ENCODE data around the gene DPEP1. TPM values are rescaled to one million over a fixed set of nuclear protein-coding genes. Genes with fewer than 3 reads are reported as not detected.
"Not testable (repeated sequence)": the region's sequence is repeated elsewhere in the genome, so short reads cannot be mapped to it uniquely, and the experiment has no call there.

The DPEP1 gene
- total and polyA plus RNA-seq, 4 donors, result 0.99 to 9.8 (median 5.1) TPM

GRCh38 chr16:89669755-89670154 is 56.3 kb downstream of the DPEP1 start:
- H3K9me3 ChIP-seq (ENCODE audit: control insufficient read depth, insufficient read depth, low read length), result no peaks in the 10 kb centered on the region
- H3K27ac ChIP-seq (ENCODE audit: low read depth, low read length), result no peak overlapping the region
- peaks cover 37% of the 10 kb centered on the region for H3K36me3 ChIP-seq (ENCODE audit: control insufficient read depth, insufficient read depth, low read length)
- no peak for DNase-seq (ENCODE audit: low read depth in 4 of 6, low spot score in 6 of 6)
- WGBS (ENCODE audit: insufficient coverage), result 87% methylated on average over 12 of the region's 13 CpGs
- H3K27me3 ChIP-seq (ENCODE audit: control insufficient read depth, insufficient read depth, low read length), result no peaks in the 10 kb centered on the region
- no peak overlapping the region for H3K4me3 ChIP-seq (ENCODE audit: low read depth, low read length)
- H3K4me1 ChIP-seq (ENCODE audit: control insufficient read depth, insufficient read depth, low read length), result no peaks in the 10 kb centered on the region

GRCh38 chr16:89670496-89671431 is 57.3 kb downstream of the DPEP1 start:
- 82% methylated on average over 7 of the region's 10 CpGs for WGBS (ENCODE audit: insufficient coverage)
- Histone ChIP-seq H3K36me3 (ENCODE audit: control insufficient read depth, insufficient read depth, low read length) (peaks cover 32% of the 10 kb centered on the region), H3K27ac (ENCODE audit: low read depth, low read length) (no peak overlapping the region), H3K9me3 (ENCODE audit: control insufficient read depth, insufficient read depth, low read length) (no peaks in the 10 kb centered on the region), H3K4me1 (ENCODE audit: control insufficient read depth, insufficient read depth, low read length) (no peaks in the 10 kb centered on the region), H3K4me3 (ENCODE audit: low read depth, low read length) (no peak overlapping the region), H3K27me3 (ENCODE audit: control insufficient read depth, insufficient read depth, low read length) (no peaks in the 10 kb centered on the region)
- DNase-seq (ENCODE audit: low read depth in 4 of 6, low spot score in 6 of 6), result no peak

GRCh38 chr16:89671565-89671964 is 58.1 kb downstream of the DPEP1 start:
- peaks cover 29% of the 10 kb centered on the region for H3K36me3 ChIP-seq (ENCODE audit: control insufficient read depth, insufficient read depth, low read length)
- DNase-seq (ENCODE audit: low read depth in 4 of 6, low spot score in 6 of 6); H3K9me3 ChIP-seq (ENCODE audit: control insufficient read depth, insufficient read depth, low read length); H3K27ac ChIP-seq (ENCODE audit: low read depth, low read length); H3K4me1 ChIP-seq (ENCODE audit: control insufficient read depth, insufficient read depth, low read length); H3K27me3 ChIP-seq (ENCODE audit: control insufficient read depth, insufficient read depth, low read length); H3K4me3 ChIP-seq (ENCODE audit: low read depth, low read length): not testable (repeated sequence)
- WGBS (ENCODE audit: insufficient coverage), result no CpG with 5 or more reads among the region's 4 CpGs

- Histone ChIP-seq H3K4me1 (ENCODE audit: control insufficient read depth, insufficient read depth, low read length) (no peaks in the 10 kb centered on the region), H3K27me3 (ENCODE audit: control insufficient read depth, insufficient read depth, low read length) (no peaks in the 10 kb centered on the region), H3K9me3 (ENCODE audit: control insufficient read depth, insufficient read depth, low read length) (no peaks in the 10 kb centered on the region), H3K27ac (ENCODE audit: low read depth, low read length) (no peak overlapping the region), H3K36me3 (ENCODE audit: control insufficient read depth, insufficient read depth, low read length) (peaks cover 29% of the 10 kb centered on the region), H3K4me3 (ENCODE audit: low read depth, low read length) (no peak overlapping the region)
- no peak for DNase-seq (ENCODE audit: low read depth in 4 of 6, low spot score in 6 of 6)
- WGBS (ENCODE audit: insufficient coverage), result 94% methylated on average over 12 of the region's 16 CpGs
Measured at GRCh38 chr16:89672177-89672941, 58.9 kb downstream of the DPEP1 start.

- Histone ChIP-seq H3K9me3 (ENCODE audit: control insufficient read depth, insufficient read depth, low read length) (no peaks in the 10 kb centered on the region), H3K36me3 (ENCODE audit: control insufficient read depth, insufficient read depth, low read length) (peaks cover 15% of the 10 kb centered on the region)
Measured at GRCh38 chr16:89678258-89678657, 64.8 kb downstream of the DPEP1 start.

GRCh38 chr16:89685916-89686315 is 72.5 kb downstream of the DPEP1 start:
- WGBS (ENCODE audit: insufficient coverage), result 100% methylated on average over 1 of the region's 1 CpG
- Histone ChIP-seq H3K4me3 (ENCODE audit: low read depth, low read length) (no peak overlapping the region), H3K4me1 (ENCODE audit: control insufficient read depth, insufficient read depth, low read length) (peaks cover 17% of the 10 kb centered on the region), H3K27me3 (ENCODE audit: control insufficient read depth, insufficient read depth, low read length) (no peaks in the 10 kb centered on the region), H3K27ac (ENCODE audit: low read depth, low read length) (no peak overlapping the region), H3K9me3 (ENCODE audit: control insufficient read depth, insufficient read depth, low read length) (no peaks in the 10 kb centered on the region), H3K36me3 (ENCODE audit: control insufficient read depth, insufficient read depth, low read length) (peaks cover 34% of the 10 kb centered on the region)
- DNase-seq (ENCODE audit: low read depth in 4 of 6, low spot score in 6 of 6), result peak in 1 of 6 donors; percentile 10

More at GRCh38 chr16:89678258-89678657, 64.8 kb downstream of the DPEP1 start:
- H3K4me1 ChIP-seq (ENCODE audit: control insufficient read depth, insufficient read depth, low read length), result no peaks in the 10 kb centered on the region
- H3K4me3 ChIP-seq (ENCODE audit: low read depth, low read length), result no peak overlapping the region
- no peak overlapping the region for H3K27ac ChIP-seq (ENCODE audit: low read depth, low read length)
- DNase-seq (ENCODE audit: low read depth in 4 of 6, low spot score in 6 of 6), result no peak
- no CpG with 5 or more reads among the region's 2 CpGs for WGBS (ENCODE audit: insufficient coverage)
- no peaks in the 10 kb centered on the region for H3K27me3 ChIP-seq (ENCODE audit: control insufficient read depth, insufficient read depth, low read length)

GRCh38 chr16:89686520-89687091 is 73.2 kb downstream of the DPEP1 start, which contains the start of gene CDK10:
Gene CDK10, plus strand, starts transcription at chr16:89686689. Its CDS starts 22 bp downstream, at chr16:89686711.
- peak; percentile 82 to 97 (median 90) for DNase-seq (ENCODE audit: low read depth in 4 of 6, low spot score in 6 of 6)
- Histone ChIP-seq H3K4me1 (ENCODE audit: control insufficient read depth, insufficient read depth, low read length) (peaks cover 17% of the 10 kb centered on the region), H3K27me3 (ENCODE audit: control insufficient read depth, insufficient read depth, low read length) (no peaks in the 10 kb centered on the region), H3K9me3 (ENCODE audit: control insufficient read depth, insufficient read depth, low read length) (no peaks in the 10 kb centered on the region), H3K36me3 (ENCODE audit: control insufficient read depth, insufficient read depth, low read length) (peaks cover 40% of the 10 kb centered on the region), H3K27ac (ENCODE audit: low read depth, low read length) (peak within 1 kb of the TSS; percentile 77), H3K4me3 (ENCODE audit: low read depth, low read length) (peak within 1 kb of the TSS; percentile 72)
- WGBS (ENCODE audit: insufficient coverage), result 0% methylated on average over 67 of the region's 67 CpGs

GRCh38 chr16:89687092-89687940 is 73.9 kb downstream of the DPEP1 start:
- DNase-seq (ENCODE audit: low read depth in 4 of 6, low spot score in 6 of 6), result no peak
- Histone ChIP-seq H3K27ac (ENCODE audit: low read depth, low read length) (peak overlapping the region; percentile 77), H3K27me3 (ENCODE audit: control insufficient read depth, insufficient read depth, low read length) (no peaks in the 10 kb centered on the region), H3K9me3 (ENCODE audit: control insufficient read depth, insufficient read depth, low read length) (no peaks in the 10 kb centered on the region), H3K4me3 (ENCODE audit: low read depth, low read length) (peak overlapping the region; percentile 72), H3K4me1 (ENCODE audit: control insufficient read depth, insufficient read depth, low read length) (peaks cover 17% of the 10 kb centered on the region), H3K36me3 (ENCODE audit: control insufficient read depth, insufficient read depth, low read length) (peaks cover 46% of the 10 kb centered on the region)
- WGBS (ENCODE audit: insufficient coverage), result 13% methylated on average over 42 of the region's 42 CpGs

All from spinal cord (tissue), 10 donors.